Stimulated activated CD4-positive, alpha-beta T cell treated with anti-CD3 and anti-CD28 coated beads, Interleukin-4, amount 100 ng/mL, for 4 hours (primary cell): ENCODE measurements around the gene CCDC15.
"Not testable (repeated sequence)": the region's sequence is repeated elsewhere in the genome, so short reads cannot be mapped to it uniquely, and the experiment has no call there.

Experiments
- DNase-seq, 2 experiments: peaks; one replicate each; pipeline ENCODE4 v3.0.0-alpha.2; 2020

CCDC15 gene

DNA sequence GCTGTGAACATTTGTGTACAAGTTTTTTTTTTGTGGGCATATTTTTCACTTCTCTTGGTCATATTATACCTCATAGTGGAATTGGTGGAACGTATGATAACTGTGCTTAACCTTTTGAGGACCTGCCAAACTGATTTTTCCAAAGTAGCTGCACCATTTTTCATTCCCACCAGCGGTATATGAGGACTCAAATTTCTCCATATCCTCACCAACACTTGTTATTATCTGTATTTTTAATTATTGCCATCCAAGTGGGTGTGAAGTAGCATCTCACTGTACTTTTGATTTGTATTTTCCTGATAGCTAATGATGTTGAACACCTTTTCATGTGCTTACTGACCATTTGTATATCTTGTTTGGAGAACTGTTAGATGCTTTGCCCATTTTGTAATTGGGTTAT is 47.8 kb downstream of the CCDC15 start:
- DNase-seq, result no peak

DNA sequence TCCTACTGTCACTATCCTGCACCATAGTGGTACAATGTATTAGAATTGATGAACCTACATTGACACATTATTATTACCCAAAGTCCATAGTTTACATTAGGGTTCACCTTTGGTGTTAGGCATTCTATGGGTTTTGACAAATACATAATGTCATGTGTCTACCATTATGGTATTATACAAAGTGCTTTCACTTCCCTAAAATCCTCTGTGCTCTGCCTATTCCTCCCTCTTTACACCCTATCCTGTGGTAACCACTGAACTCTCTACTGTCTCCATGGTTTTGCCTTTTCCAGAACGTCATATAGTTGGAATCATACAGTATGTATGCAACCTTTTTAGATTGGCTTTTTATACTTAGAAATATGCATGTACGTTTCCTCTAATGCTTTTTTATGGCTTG is 51.5 kb downstream of the CCDC15 start:
- DNase-seq, result no peak

DNA sequence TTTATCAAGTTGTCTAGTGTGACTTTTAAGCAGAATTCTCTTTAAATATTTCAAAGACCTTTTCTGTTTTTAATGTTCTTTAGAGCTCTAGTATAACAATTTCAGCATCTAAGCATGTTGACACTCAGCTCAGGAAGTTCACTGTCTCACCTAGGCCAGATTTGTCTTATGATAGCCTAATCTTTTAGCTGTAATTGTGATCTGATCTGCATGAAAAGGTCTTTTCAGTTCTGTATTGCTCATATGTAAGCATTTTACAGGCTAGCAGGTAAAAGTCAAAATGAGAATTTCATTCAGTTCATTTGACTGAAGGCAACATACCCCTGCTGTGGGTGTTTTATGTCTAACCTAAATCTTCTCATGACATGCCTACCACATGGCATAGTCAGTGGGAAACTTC is 62.4 kb downstream of the CCDC15 start:
- no peak for DNase-seq

DNA sequence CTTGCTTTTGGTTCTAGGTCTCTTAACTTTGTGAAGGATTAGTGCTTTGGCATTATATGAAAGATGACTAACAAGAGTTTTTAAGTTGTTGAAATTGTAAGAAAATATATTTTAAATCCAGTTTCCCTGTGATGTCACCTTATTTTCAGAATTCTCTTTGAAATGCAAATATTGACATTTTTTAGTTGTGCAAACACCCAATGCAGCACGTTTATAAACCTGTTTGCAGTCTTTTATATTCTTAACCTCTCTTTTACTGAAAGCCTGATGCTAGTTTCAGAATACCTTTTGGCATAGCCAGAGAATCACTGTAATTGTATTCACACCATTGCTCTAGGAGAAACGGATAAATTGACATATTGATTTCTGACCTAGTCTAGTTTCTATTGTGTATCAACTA is 66.3 kb downstream of the CCDC15 start:
- DNase-seq, result no peak

DNA sequence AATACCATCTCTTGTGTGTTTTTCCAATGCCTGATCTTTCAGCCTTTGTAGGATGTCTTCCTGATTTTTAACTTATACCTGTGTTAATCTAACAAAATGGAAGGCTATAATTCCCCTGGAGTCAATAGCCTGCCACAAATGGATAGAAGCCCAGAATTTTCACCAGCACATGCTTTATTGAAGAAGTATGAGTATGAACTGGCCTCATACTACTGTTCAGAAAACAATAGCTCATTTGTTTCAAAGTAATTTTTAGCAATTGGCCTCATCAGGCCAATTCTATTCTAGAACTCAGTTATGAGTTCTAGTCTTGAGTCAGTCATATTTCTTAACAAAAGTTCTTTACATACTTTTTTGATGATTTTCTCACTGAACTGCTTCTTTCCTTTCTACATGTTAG is 68.5 kb downstream of the CCDC15 start:
- DNase-seq, result no peak

- DNase-seq, result no peak
These were observed 72.0 kb downstream of the CCDC15 start for GRCh38 chr11:125025968-125026367.

- not testable (repeated sequence) for DNase-seq
These were observed 75.4 kb downstream of the CCDC15 start for GRCh38 chr11:125029431-125029830.

GRCh38 chr11:125036933-125037332 is 82.9 kb downstream of the CCDC15 start:
- no peak for DNase-seq

DNA sequence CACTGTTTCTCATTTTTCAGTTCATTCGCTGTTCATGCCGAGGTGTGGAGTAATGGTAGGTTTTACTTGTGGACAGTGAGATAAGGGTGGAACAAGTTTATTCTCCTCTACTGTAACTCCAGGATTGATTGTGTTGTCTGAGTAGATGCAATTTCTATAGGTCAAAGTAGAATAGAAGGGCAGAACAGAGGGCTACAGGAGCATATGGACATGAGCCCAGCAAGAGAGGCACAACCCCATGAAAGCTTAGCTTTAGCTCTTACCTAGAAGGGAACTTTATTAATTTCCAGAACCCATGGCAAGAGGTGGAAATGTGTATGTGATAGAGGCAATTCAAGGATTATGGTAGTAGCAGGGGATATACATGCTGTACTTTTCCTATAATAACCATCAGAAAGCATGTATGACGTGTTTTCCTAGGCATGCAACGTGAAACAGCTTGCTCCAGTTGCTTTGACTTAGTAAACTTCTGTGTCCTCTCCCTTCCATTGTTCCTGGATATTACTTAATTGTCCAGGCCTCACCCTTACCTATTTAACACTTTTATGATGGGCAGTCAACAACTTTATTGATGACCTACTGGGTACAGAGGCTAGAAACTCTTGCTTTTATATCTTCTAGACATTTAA is 95.3 kb downstream of the CCDC15 start:
- no peak for DNase-seq

DNA sequence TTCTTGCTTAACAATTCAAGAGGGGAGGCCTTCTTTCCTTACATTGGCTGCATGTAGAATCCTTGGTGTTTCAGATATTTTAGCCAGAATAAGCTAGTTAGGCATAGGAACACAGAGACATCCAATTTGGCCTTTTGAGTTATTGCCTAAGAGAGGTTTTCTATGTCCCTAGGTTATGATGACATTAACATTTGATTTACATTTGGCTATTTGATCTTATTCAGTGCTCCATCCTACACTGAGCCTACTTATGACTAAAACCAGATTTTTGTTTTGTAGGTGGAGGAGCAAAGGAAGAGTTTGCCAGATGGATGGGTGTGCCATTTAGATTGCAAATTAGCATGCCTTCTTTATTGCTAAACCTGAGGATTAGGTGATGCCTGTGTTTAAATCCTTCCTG is 98.0 kb downstream of the CCDC15 start:
- no peak for DNase-seq

DNA sequence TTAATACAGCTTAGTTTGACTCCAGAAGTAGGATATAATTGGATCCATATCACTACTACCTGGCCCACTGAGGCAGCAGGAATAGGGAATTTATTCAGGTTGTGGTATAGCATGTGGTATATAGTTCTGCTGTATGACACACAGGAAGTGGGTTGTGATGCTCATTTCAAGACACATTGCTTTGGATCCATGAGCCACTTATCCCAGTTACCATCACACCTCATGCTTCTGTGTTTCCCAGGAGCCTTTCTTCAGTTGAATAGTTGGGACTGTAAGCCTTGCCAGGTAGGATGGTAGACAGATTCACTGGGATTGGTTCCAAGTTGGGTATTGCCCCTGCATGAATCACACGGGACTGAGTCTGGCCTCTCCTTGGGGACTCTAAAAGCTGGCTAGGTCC is 99.2 kb downstream of the CCDC15 start:
- DNase-seq, result no peak

DNA sequence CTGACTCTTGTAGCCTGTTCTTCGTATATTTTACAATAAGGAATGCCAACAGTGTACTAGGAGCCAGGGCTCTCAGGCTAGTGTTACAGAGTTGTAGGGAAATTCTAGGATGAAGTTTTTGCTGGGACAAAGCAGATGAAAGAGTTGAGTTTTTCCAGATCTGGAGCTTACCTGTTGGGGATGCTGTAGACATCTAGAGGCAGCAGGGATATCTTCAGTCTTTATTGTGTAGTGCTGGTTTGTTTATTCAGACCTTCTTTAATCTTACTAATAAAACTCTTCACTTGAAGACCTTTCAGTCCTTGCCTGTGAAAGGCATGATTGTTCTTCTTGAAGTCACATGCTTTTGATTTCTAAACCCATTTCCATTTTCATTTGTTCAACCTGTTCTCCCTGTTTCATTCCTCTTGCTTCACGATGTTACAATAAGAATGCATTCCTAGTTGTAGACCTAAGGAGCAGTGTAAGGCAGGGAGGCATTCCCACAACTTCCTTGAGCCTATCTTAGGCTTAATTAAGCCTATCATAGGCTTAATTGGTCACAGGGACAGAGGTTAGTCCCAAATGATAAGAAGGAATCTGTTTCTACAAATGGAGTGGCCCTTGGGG is 101.2 kb downstream of the CCDC15 start:
- no peak for DNase-seq

- DNase-seq, result not testable (repeated sequence)
These were observed 102.1 kb downstream of the CCDC15 start for GRCh38 chr11:125056111-125056510.

DNA sequence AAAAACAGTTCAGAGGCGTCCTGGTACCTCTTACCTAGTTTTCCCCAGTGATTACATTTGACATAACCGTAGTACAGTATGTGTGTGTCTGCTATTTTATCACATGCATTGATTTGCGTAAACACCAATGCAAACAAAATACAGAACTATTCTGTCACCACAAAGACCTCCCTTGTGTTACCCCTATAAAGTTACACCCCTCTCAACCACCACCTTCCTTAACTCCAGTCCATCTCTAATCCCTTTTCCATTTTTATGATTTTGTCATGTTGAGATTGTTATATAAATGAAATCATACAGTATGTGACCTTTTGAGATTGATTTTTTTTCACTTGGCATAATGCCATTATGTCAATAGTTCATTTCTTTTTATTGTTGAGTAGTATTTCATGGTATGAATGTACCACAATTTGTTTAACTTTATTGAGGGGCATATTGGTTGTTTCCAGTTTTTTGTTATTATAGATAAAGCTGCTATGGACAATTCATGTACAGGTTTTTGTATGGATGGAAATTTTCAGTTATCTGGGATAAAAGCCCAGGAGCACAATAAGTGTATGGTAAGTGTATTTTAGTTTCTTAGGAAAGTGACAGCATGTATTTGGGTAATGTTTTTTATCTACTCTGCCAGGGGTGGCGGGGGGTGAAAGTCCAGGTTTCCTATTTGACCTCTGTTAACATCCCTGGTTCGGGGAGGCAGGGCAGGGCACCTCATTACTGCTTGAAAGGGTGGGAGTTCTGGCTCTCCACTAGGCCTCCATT is 103.1 kb downstream of the CCDC15 start:
- no peak for DNase-seq

GRCh38 chr11:125057693-125058016 is 103.7 kb downstream of the CCDC15 start:
- no peak for DNase-seq

DNA sequence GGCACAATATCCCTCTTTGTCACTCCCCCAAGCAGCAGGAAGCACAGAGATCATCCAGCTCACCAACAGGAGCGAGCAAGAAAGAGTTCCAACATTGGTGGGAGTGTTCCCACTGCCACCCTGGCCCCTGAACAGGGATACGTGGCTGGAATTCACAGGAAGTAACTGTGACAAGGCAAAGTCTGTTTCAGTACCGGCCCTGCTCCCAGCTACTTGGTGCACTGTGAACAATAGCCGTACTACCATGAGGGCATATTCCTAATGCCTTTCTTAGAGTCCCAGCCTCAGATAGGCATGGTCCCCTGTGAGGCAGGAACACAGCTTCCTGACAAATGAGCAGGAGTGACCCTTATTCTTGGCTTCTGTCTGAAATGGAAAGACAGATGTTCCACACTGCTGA is 107.3 kb downstream of the CCDC15 start:
- DNase-seq, result no peak

DNA sequence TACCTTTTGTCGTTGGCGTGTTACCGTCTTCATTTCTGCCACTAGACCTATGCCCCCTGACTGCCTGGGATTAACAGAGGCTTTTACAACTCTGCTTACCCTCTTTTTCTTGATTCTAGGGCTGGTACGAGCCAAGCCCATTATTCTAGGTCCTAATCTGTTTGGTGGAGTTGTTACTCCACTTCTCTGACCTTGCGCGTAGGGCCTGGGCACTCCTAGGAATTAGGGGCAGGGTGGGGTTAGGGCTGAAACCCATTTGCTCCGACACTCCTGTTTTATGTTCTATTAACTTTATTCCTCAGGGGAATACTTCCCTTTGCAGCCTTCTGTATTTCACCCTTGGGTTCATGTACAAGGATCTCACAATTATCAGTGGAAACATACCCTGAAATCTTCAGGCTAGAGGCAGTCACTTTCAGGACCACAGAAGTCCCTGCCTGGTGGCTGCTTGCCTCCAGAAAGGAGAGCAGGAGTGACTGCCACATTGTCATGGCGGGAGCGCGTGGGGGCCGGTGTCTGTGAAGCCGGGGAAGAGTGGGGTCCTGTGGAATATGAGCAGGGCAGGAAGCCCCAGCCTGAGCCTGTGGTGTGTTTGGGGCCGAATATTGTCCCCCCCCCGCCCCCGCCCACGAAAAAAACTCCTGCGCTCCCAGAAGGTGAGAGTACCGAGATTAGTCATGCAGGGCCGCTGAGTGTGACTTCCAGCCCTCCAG is 108.4 kb downstream of the CCDC15 start:
- no peak for DNase-seq

GRCh38 chr11:125062931-125063428 is 109.0 kb downstream of the CCDC15 start, which contains the start of gene SLC37A2:
Gene SLC37A2, plus strand, starts transcription at chr11:125063305. Its CDS starts 63 bp downstream, at chr11:125063368.
- peak; percentile 27 to 39 for DNase-seq

DNA sequence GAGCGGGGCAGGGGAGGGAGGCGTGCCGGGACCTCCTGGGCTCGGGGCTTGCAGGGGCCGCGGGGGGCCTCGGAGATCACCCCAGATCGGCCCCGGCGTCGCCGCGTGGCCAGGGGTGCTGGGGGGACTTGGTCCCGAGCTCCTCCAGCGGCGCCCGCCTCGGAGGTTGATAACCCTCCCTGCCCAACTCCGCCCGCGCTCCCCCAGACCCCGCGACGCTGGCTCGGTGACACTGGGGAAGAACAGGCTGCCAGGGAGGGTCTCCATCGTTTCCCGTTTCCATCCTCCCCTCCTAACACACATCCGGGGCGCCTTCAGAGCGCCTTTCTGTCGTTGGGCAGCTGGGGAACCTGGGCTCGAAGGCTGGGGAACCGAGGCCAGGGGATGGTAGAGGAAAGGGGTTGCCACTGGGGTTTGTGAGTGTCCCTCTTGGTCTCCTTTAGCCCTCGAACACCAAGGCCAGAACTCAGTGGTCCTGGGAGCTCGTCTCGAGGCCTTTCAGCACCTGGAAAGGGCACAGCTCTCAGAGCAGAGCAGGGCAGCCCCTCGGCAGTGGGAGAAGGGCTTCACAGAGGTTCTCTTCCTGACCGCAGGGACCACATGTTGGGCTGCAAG is 109.5 kb downstream of the CCDC15 start:
- DNase-seq, result no peak

DNA sequence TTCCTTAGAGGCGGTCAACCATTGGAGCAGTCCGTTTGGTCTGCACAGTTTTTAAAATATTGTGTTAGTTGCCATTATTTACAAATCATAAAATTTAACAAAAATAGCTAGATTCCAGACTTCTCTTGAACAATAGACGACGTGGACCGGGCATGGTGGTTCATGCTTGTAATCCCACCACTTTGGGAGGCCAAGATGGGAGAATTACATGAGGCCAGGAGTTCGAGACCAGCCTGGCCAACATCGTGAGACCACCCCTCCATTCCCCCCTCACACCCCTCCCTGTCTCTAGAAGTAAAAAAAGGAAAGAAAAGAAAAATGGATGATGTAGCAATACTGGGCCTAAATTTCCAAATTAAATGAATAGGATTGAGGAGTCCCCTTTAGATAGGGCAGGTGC is 110.1 kb downstream of the CCDC15 start:
- no peak for DNase-seq

GRCh38 chr11:125068368-125068767 is 114.4 kb downstream of the CCDC15 start:
- no peak for DNase-seq

- DNase-seq, result no peak
These were observed 115.0 kb downstream of the CCDC15 start for GRCh38 chr11:125069008-125069407.

- DNase-seq, result no peak
These were observed 115.8 kb downstream of the CCDC15 start for GRCh38 chr11:125069796-125070195.
